ENCODE data around the gene MEGF6. TPM values are rescaled to one million over a fixed set of nuclear protein-coding genes. Genes with fewer than 3 reads are reported as not detected.

The MEGF6 gene
- total RNA-seq, 8 experiments from 2014 or later = 0.40 to 14.0 (median 2.0) TPM

DNA sequence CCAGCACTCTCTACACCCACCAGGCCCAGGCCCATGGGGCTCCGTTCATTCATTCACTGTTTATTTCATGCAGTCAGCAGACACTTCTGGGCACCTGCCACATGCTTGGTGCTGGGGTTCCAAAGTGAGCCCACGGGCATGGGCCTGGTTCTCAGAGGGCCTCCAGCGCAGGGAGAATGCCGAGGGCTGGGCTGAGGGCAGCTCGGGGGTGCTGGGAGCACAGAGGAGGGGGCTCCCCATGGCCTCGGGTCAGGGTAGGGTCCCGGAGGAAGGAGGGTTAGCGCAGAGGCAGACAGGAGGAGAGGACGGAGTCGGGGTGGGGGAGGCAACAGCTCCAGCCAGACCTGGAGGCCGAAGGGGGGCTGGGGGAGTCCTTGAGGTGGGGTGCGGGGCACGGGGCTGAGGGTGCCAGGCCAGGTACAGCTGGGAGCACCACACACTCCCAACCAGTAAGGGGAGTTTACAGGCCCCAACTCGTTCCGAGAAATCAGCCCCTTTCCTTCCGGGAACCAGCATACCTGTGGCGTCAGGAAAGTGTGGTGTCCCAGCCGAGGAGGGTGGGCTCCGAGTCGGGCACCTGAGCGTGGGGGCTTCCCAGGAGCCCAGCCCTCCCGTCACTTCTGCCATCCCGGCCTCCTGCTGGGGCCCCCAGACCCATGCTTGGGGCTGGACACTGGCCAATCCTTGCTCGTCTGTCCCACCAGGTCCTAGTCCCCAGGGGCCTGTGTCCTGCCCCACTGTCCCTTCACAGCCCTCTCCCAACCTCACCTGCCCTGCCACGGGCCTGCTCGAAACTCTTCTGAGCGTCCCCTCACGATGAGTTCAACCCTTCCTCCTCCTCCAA, 146.0 kb downstream of the MEGF6 start:
- in situ Hi-C loops (cut with MboI; ENCODE audit: low pct_unique_long_range_greater_than_20kb in 2 of 9, low sequenced_read_pairs in 9 of 9, unreplicated experiment in 9 of 9) = no loop called here
- 0 to 96% (median 75%) methylated on average over 1 to 7 of the region's 28 CpGs; no CpG with 5 or more reads in 4 of the 10 experiments for WGBS, 10 experiments
- no peak overlapping the region for H3K27ac ChIP-seq
- H3K4me1 ChIP-seq (replicated peaks in 1 of 2) = peaks cover 5 to 9% of the 10 kb centered on the region in 2 donors
- H3K4me3 ChIP-seq = no peak overlapping the region
- ATAC-seq (replicated peaks in 6 of 8) = no peak

DNA sequence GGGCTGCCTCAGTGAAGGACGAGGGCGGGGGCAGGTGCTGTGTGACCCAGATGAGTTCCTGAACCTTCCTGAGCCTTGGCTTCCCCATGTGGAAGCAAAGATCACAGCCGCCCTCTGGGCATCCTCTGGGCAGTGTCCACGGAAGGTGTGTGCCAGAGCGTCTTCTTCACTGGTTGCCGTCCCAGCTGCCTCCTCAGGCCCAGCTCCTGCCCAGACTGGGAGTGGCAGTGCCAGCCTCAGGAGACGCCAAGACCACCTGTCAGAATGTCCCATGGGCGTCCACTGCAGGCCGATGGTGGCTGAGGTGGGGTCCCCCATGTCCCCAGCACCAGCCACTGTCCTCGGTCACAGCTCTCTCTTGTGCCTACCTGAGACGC, 146.7 kb downstream of the MEGF6 start:
- in situ Hi-C loops (cut with MboI; ENCODE audit: low pct_unique_long_range_greater_than_20kb in 2 of 9, low sequenced_read_pairs in 9 of 9, unreplicated experiment in 9 of 9) = no loop called here
- WGBS, 10 experiments = 82 to 100% (median 92%) methylated on average over 1 to 5 of the region's 11 CpGs; no CpG with 5 or more reads in 5 of the 10 experiments
- no peak for ATAC-seq (replicated peaks in 6 of 8)
- Histone ChIP-seq H3K4me1 (replicated peaks in 1 of 2) (peaks cover 12 to 16% of the 10 kb centered on the region in 2 donors), H3K4me3 (no peak overlapping the region), H3K27ac (no peak overlapping the region)

- H3K4me1 ChIP-seq (replicated peaks in 1 of 2) = peaks cover 14 to 22% of the 10 kb centered on the region in 2 donors
- 80 to 100% (median 91%) methylated on average over 1 to 7 of the region's 21 CpGs; no CpG with 5 or more reads in 5 of the 10 experiments for WGBS, 10 experiments
- no peak overlapping the region for H3K27ac ChIP-seq
- no peak for ATAC-seq (replicated peaks in 6 of 8)
- H3K4me3 ChIP-seq = no peak overlapping the region
- in situ Hi-C loops (cut with MboI; ENCODE audit: low pct_unique_long_range_greater_than_20kb in 2 of 9, low sequenced_read_pairs in 9 of 9, unreplicated experiment in 9 of 9) = no loop called here
These were observed 147.2 kb downstream of the MEGF6 start for GRCh38 chr1:3463891-3464648.

- Histone ChIP-seq H3K27ac (no peak overlapping the region), H3K4me1 (replicated peaks in 1 of 2) (peaks cover 15 to 26% of the 10 kb centered on the region in 2 donors), H3K4me3 (no peak overlapping the region)
- 20 to 100% (median 80%) methylated on average over 1 to 6 of the region's 20 CpGs; no CpG with 5 or more reads in 5 of the 10 experiments for WGBS, 10 experiments
- in situ Hi-C loops (cut with MboI; ENCODE audit: low pct_unique_long_range_greater_than_20kb in 2 of 9, low sequenced_read_pairs in 9 of 9, unreplicated experiment in 9 of 9) = no loop called here
- no peak for ATAC-seq (replicated peaks in 6 of 8)
These were observed 147.9 kb downstream of the MEGF6 start for GRCh38 chr1:3463408-3463863.

- Histone ChIP-seq H3K27ac (no peak overlapping the region), H3K4me1 (replicated peaks in 1 of 2) (peaks cover 20 to 30% of the 10 kb centered on the region in 2 donors), H3K4me3 (no peak overlapping the region)
- ATAC-seq (replicated peaks in 6 of 8) = no peak
- WGBS, 10 experiments = no CpG with 5 or more reads among the region's 22 CpGs
- in situ Hi-C loops (cut with MboI; ENCODE audit: low pct_unique_long_range_greater_than_20kb in 2 of 9, low sequenced_read_pairs in 9 of 9, unreplicated experiment in 9 of 9) = no loop called here
These were observed 148.3 kb downstream of the MEGF6 start for GRCh38 chr1:3463013-3463385.

- Histone ChIP-seq H3K4me3 (no peak overlapping the region), H3K4me1 (replicated peaks in 1 of 2) (peaks cover 21 to 34% of the 10 kb centered on the region in 2 donors), H3K27ac (no peak overlapping the region)
- ATAC-seq (replicated peaks in 6 of 8) = no peak
- 60 to 100% (median 96%) methylated on average over 1 to 4 of the region's 16 CpGs; no CpG with 5 or more reads in 6 of the 10 experiments for WGBS, 10 experiments
- in situ Hi-C loops (cut with MboI; ENCODE audit: low pct_unique_long_range_greater_than_20kb in 2 of 9, low sequenced_read_pairs in 9 of 9, unreplicated experiment in 9 of 9) = no loop called here
These were observed 148.8 kb downstream of the MEGF6 start for GRCh38 chr1:3462356-3463012.

DNA sequence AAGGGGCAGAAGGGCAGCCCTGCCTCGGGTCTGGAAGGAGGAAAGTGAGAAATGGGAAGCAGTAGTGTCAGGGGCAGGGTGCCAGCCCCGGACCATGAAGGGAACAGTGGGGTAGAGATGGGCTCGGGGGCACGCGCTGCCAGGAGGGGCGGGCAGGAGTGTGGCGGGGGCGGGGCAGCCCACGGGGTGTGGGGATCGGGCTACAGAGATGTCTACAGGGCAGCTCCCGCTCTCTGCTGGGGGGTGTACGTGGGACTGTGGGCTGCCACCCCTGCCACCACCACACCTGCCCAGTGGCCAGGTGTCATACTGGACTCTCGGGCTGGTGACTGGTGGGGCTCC, 149.4 kb downstream of the MEGF6 start:
- H3K4me1 ChIP-seq (replicated peaks in 1 of 2) = peaks cover 21 to 34% of the 10 kb centered on the region in 2 donors
- WGBS, 10 experiments = 40% methylated on average over 1 of the region's 13 CpGs; no CpG with 5 or more reads in 8 of the 10 experiments
- no peak overlapping the region for H3K27ac ChIP-seq
- H3K4me3 ChIP-seq = no peak overlapping the region
- in situ Hi-C loops (cut with MboI; ENCODE audit: low pct_unique_long_range_greater_than_20kb in 2 of 9, low sequenced_read_pairs in 9 of 9, unreplicated experiment in 9 of 9) = no loop called here
- no peak for ATAC-seq (replicated peaks in 6 of 8)

GRCh38 chr1:3461238-3461933, 149.9 kb downstream of the MEGF6 start:
- Histone ChIP-seq H3K4me1 (replicated peaks in 1 of 2) (peaks cover 21 to 34% of the 10 kb centered on the region in 2 donors), H3K27ac (no peak overlapping the region), H3K4me3 (no peak overlapping the region)
- no peak for ATAC-seq (replicated peaks in 6 of 8)
- WGBS, 10 experiments = 73 to 95% (median 91%) methylated on average over 2 to 26 of the region's 30 CpGs; no CpG with 5 or more reads in 4 of the 10 experiments
- in situ Hi-C loops (cut with MboI; ENCODE audit: low pct_unique_long_range_greater_than_20kb in 2 of 9, low sequenced_read_pairs in 9 of 9, unreplicated experiment in 9 of 9) = no loop called here

GRCh38 chr1:3460672-3461131, 150.6 kb downstream of the MEGF6 start:
- 69 to 100% (median 93%) methylated on average over 1 to 7 of the region's 14 CpGs; no CpG with 5 or more reads in 4 of the 10 experiments for WGBS, 10 experiments
- in situ Hi-C loops (cut with MboI; ENCODE audit: low pct_unique_long_range_greater_than_20kb in 2 of 9, low sequenced_read_pairs in 9 of 9, unreplicated experiment in 9 of 9) = no loop called here

GRCh38 chr1:3459940-3460671, 151.2 kb downstream of the MEGF6 start:
- in situ Hi-C loops (cut with MboI; ENCODE audit: low pct_unique_long_range_greater_than_20kb in 2 of 9, low sequenced_read_pairs in 9 of 9, unreplicated experiment in 9 of 9) = loop anchor here in 1 of 9 experiments (10.0 kb wide), 1 partner anchor 165 kb away; the partner anchor contains the start of gene TPRG1L
- Histone ChIP-seq H3K4me3 (no peak overlapping the region), H3K27ac (peak overlapping the region in 1 of 2 donors; percentile 17), H3K4me1 (replicated peaks in 1 of 2) (peaks cover 20 to 31% of the 10 kb centered on the region in 2 donors)
- 38 to 100% (median 80%) methylated on average over 2 to 6 of the region's 23 CpGs; no CpG with 5 or more reads in 4 of the 10 experiments for WGBS, 10 experiments
- ATAC-seq (replicated peaks in 6 of 8) = peak in 4 of 8 experiments; percentile 5 to 70 (median 28)

More at GRCh38 chr1:3460672-3461131, 150.6 kb downstream of the MEGF6 start:
- Histone ChIP-seq H3K27ac (no peak overlapping the region), H3K4me3 (no peak overlapping the region), H3K4me1 (replicated peaks in 1 of 2) (peaks cover 18 to 30% of the 10 kb centered on the region in 2 donors)
- peak in 2 of 8 experiments; percentile 9 to 27 for ATAC-seq (replicated peaks in 6 of 8)

DNA sequence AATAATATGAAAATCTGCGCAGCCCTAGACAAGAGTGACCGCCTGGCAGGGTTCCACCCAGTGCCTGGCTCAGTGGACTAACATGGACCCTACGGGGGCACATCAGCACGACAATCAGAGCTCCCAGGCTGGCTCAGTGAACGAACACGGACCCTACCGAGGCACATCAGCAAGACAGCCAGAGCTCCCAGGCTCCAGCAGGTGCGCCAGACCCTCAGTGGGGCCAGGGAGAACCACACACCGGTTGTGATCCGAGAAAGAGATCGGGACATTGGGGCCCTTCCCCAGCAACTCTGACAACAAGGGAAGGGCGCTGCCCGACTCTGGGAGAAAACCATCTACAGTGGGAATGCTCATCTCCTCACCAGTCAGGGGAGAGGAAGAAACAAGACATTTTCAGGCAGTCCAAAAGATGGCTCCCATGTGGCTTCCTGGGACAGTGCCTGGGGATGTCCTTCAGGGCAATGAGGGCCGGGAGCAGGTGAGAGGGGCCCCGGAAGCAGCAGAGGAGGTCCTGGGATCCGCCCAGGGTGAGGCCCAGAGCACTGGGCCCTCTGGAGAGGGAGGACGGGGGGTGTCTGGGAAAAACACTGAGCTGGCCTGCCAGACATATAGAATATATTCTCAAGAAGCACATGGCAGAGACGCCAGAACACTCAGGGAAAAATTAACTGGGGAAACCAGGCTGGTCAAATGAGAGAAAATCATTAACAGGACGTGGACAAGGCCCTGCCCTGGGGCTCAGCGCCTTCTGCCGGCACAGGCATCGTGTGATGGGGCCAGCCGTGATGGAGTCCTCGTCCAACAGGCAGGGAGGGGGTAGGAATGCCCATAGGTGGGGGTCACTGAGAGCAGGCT, 152.0 kb downstream of the MEGF6 start:
- peak in 1 of 8 experiments; percentile 14 for ATAC-seq (replicated peaks in 6 of 8)
- H3K27ac ChIP-seq = peak overlapping the region in 1 of 2 donors; percentile 17

More for the DNA sequence above, 152.0 kb downstream of the MEGF6 start:
- Histone ChIP-seq H3K4me1 (replicated peaks in 1 of 2) (peaks cover 22 to 33% of the 10 kb centered on the region in 2 donors), H3K4me3 (no peak overlapping the region)
- 17 to 97% (median 80%) methylated on average over 1 to 15 of the region's 24 CpGs for WGBS, 10 experiments
- in situ Hi-C loops (cut with MboI; ENCODE audit: low pct_unique_long_range_greater_than_20kb in 2 of 9, low sequenced_read_pairs in 9 of 9, unreplicated experiment in 9 of 9) = loop anchor here in 1 of 9 experiments (10.0 kb wide), 1 partner anchor 166 kb away; the partner anchor contains the start of gene TPRG1L

Measured in motor neuron (in vitro differentiated cells).